SK-N-MC (cell line): ENCODE measurements around the gene YY1AP1.

Experiments used
- EZH2 ChIP-seq: fragments of 200-600 bp; sonication (generic); IDR thresholded peaks from one replicate; pipeline ENCODE4 v1.6.1; 2017; ENCODE audit warnings: antibody characterized with exemption
- FOXP2 ChIP-seq: optimal IDR thresholded peaks from 2 replicates; pipeline ENCODE3; 2011; ENCODE audit warnings: mild to moderate bottlenecking, moderate library complexity; ENCODE audit not compliant: insufficient read depth; ENCODE audit errors: extremely low read length, control extremely low read depth
- POLR2AphosphoS5 ChIP-seq: IDR thresholded peaks from 2 replicates; pipeline ENCODE4 v1.6.1; 2012; ENCODE audit warnings: mild to moderate bottlenecking, low read depth, low read length, borderline replicate concordance

DNA sequence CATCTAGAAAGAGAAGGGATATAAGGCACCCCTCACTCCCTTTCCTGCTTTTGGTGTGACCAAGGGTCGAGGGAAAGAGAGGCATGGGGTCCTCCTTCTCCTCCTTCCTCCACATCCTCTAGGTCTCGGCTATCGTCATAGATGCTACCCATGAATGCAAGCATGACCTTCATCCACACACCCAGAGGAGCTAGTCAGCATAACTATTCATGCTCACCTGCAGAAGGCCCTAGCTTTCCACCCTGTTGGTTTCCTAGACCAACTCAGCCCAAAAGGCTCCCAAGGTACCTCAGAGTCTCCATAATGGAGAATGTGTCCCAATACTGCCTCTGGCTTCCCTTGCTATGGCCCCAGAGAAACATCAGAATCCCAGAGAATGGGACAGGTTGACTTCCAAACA lies 45.3 kb downstream of the YY1AP1 start:
- no peak for TF ChIP-seq EZH2
- no peak for TF ChIP-seq POLR2AphosphoS5
- no peak for TF ChIP-seq FOXP2
